GM12878 (cell line): ENCODE data around the gene ESPNL. TPM values are rescaled to one million over a fixed set of nuclear protein-coding genes. Genes with fewer than 3 reads are reported as not detected.

Source experiments
- ATAC-seq: fragments of 200-7000 bp; cut with Tn5 transposase; 3 replicates; pipeline ENCODE4 v1.9.1; 2020; ENCODE audit warnings: mild to moderate bottlenecking, moderate library complexity
- BruUV-seq: library from RNA; stranded (reverse); fragments of 400-500 nt; replicated peaks from 2 replicates; lab custom pipeline; 2021; lab: Mats Ljungman, UMichigan
- CTCF ChIA-PET: fragments of 300-600 bp; sonication (Branson Sonifier 250); formaldehyde crosslinking; extraction: SDS; loops from one replicate; lab custom pipeline; 2021; ENCODE audit warnings: inconsistent platforms; lab: Yijun Ruan, JAX
- POLR2A ChIA-PET: fragments of 350-600 bp; formaldehyde crosslinking; extraction: SDS; loops from one replicate; lab custom pipeline; 2021; ENCODE audit warnings: inconsistent platforms; lab: Charles Lee
- RAD21 ChIA-PET: fragments of 300-600 bp; sonication (Branson Sonifier 250); formaldehyde crosslinking; loops from one replicate; lab custom pipeline; 2023; ENCODE audit warnings: antibody characterized with exemption; ENCODE audit not compliant: unreplicated experiment; lab: Charles Lee
- SMC1A ChIA-PET: fragments of 300-600 bp; sonication (Branson Sonifier 250); formaldehyde crosslinking; loops from one replicate; lab custom pipeline; 2023; ENCODE audit not compliant: unreplicated experiment, uncharacterized antibody; lab: Charles Lee
- DNase-seq: peaks from one replicate; pipeline ENCODE4 v3.0.0-alpha.2; 2011; ENCODE audit warnings: low read depth, low spot score
- FAIRE-seq: peaks from 3 replicates; lab custom pipeline; 2011; peaks lifted over from hg19 to GRCh38; lab: Jason Lieb, UNC
- H2AFZ ChIP-seq: 2 replicates; pipeline ENCODE4 v1.6.0; 2011; ENCODE audit warnings: low read depth, low read length, control low read depth; ENCODE audit not compliant: control insufficient read depth
- H3K27ac ChIP-seq: 2 replicates; pipeline ENCODE4 v1.5.1; 2011; ENCODE audit warnings: control low read depth; ENCODE audit not compliant: control insufficient read depth, insufficient read depth
- H3K27me3 ChIP-seq, 2 experiments: replicated peaks in 1 of 2; 2 replicates each; pipeline versions ENCODE4 v1.6.0 to v1.6.1; 2011; ENCODE audit warnings: low read length in 1 of 2; ENCODE audit not compliant: control insufficient read depth in 2 of 2, insufficient read depth in 2 of 2
- H3K36me3 ChIP-seq, 2 experiments: 2 replicates each; pipeline ENCODE4 v1.5.1; 2011; ENCODE audit warnings: low read length in 1 of 2; ENCODE audit not compliant: control insufficient read depth in 2 of 2, insufficient read depth in 2 of 2
- H3K4me1 ChIP-seq: 2 replicates; pipeline ENCODE4 v1.6.1; 2011; ENCODE audit warnings: mild to moderate bottlenecking, low read length, moderate library complexity, mixed read lengths; ENCODE audit not compliant: control insufficient read depth, insufficient read depth
- H3K4me2 ChIP-seq: 2 replicates; pipeline ENCODE4 v1.6.0; 2011; ENCODE audit warnings: control low read depth; ENCODE audit not compliant: control insufficient read depth, insufficient read depth
- H3K4me3 ChIP-seq: fragments of 200-600 bp; sonication (generic); 2 replicates; pipeline ENCODE4 v1.5.1; 2016
- H3K79me2 ChIP-seq: 2 replicates; pipeline ENCODE4 v1.6.0; 2011; ENCODE audit warnings: low read length; ENCODE audit not compliant: control insufficient read depth, insufficient read depth
- H3K9ac ChIP-seq: 2 replicates; pipeline ENCODE4 v1.8.0; 2011; ENCODE audit warnings: low read length, control low read depth, mixed read lengths; ENCODE audit not compliant: control insufficient read depth, insufficient read depth
- H3K9me3 ChIP-seq: replicated peaks from 3 replicates; pipeline ENCODE4 v1.5.1; 2011; ENCODE audit warnings: mild to moderate bottlenecking, low read length; ENCODE audit not compliant: control insufficient read depth, insufficient read depth
- H4K20me1 ChIP-seq: 2 replicates; pipeline ENCODE4 v1.6.0; 2011; ENCODE audit not compliant: control insufficient read depth, insufficient read depth
- E2F8 ChIP-seq: fragments of 450-650 bp; IDR thresholded peaks from 2 replicates; pipeline ENCODE4 v1.6.1; 2018; ENCODE audit warnings: mild to moderate bottlenecking, low read depth, moderate library complexity; ENCODE audit not compliant: partially characterized antibody
- IRF3 ChIP-seq: fragments of 450-650 bp; IDR thresholded peaks from 2 replicates; pipeline ENCODE4 v1.6.1; 2014; ENCODE audit warnings: mild to moderate bottlenecking
- MXI1 ChIP-seq: fragments of 150-350 bp; IDR thresholded peaks from 2 replicates; pipeline ENCODE4 v1.6.1; 2011; ENCODE audit warnings: low read depth, mild to moderate bottlenecking, inconsistent platforms, low read length, improper control_type of control experiment
- SUPT20H ChIP-seq: IDR thresholded peaks from 2 replicates; pipeline ENCODE4 v1.6.1; 2011; ENCODE audit warnings: low read depth, mild to moderate bottlenecking, low read length, moderate library complexity, borderline replicate concordance; ENCODE audit not compliant: control insufficient read depth
- ZNF217 ChIP-seq: fragments of 450-650 bp; IDR thresholded peaks from 2 replicates; pipeline ENCODE4 v1.6.1; 2017; ENCODE audit warnings: antibody characterized with exemption, mild to moderate bottlenecking
- WGBS: methylation state at CpG from one replicate; pipeline ENCODE4 v1.1.6; 2016; ENCODE audit warnings: low lambda C conversion rate; ENCODE audit not compliant: insufficient replicate concordance, insufficient coverage; ENCODE audit errors: missing lambda C conversion rate; 5-methylcytosine and 5-hydroxymethylcytosine counted together
- in situ Hi-C: fragments of 300-500 bp; cut with MboI; formaldehyde crosslinking; loops from 9 replicates; pipeline ENCODE4 v1.14.3; 2018; ENCODE audit warnings: mixed read lengths
- intact Hi-C: fragments of 100-400 bp; cut with micrococcal nuclease; formaldehyde crosslinking; loops from one replicate; pipeline ENCODE4 v1.14.2; 2022; ENCODE audit not compliant: unreplicated experiment
- polyA plus RNA-seq, 11 experiments: library from polyadenylated mRNA; depleted of rRNA in 4 of 11; unstranded in 6 of 11; stranded (reverse) in 5 of 11; fragments of >200 nt; fragmentation: Nextera tagmentation in 4 of 11; fragmentation: Illumina TruSeq in 1 of 11; extraction: Ambion mirVana in 4 of 11; extraction: Trizol in 1 of 11; gene quantifications; 1 replicate in 1 of 11; 2 replicates in 10 of 11; pipeline versions ENCODE4 v1.2.1 to v1.2.3, GENCODE V29; 2011 to 2016; ENCODE audit warnings: inconsistent platforms in 2 of 11, missing spikeins in 2 of 11, low read depth in 1 of 11
- total RNA-seq, 4 experiments: library from RNA; depleted of rRNA in 3 of 4; stranded (reverse); fragments of >200 nt in 3 of 4; fragmentation: Illumina TruSeq in 1 of 4; extraction: Trizol in 1 of 4; gene quantifications; 2 replicates each; pipeline versions ENCODE4 v1.2.1 to v1.2.3, GENCODE V29; 2013 to 2021
- TF ChIP-seq, protein P1 (sequence below): IDR thresholded peaks from 2 replicates; pipeline ENCODE4 v1.6.1; 2011; ENCODE audit warnings: borderline replicate concordance, low read depth, mild to moderate bottlenecking, moderate library complexity, low read length; ENCODE audit not compliant: insufficient read depth, poor library complexity, severe bottlenecking

Gene ESPNL
- total and polyA plus RNA-seq, 10 of the 15 experiments (the other 5 are each of a cell fraction or from before 2014, with no cell fraction given) = 0.05 to 0.94 (median 0.36) TPM; not detected in 3

GRCh38 chr2:238096311-238097011, 3.7 kb upstream of the ESPNL start:
- H3K27me3 ChIP-seq = no peaks in the 10 kb centered on the region
- SMC1A ChIA-PET = no interaction called here
- POLR2A ChIA-PET = no interaction called here
- WGBS = 92% methylated on average over 21 of the region's 22 CpGs
- peaks cover 0 to 2% of the 10 kb centered on the region in 2 experiments; a peak in 2 of 4 replicates for H3K36me3 ChIP-seq
- no peak overlapping the region for H3K4me2 ChIP-seq
- no peak overlapping the region for H3K9ac ChIP-seq
- RAD21 ChIA-PET = interaction anchor here (3.5 kb wide), 1 partner anchor 12 kb away, joined by 9 read pairs; no protein-coding TSS in a partner anchor
- H4K20me1 ChIP-seq = no peaks in the 10 kb centered on the region
- in situ Hi-C loops (no loop called here), intact Hi-C loops (no loop called here)
- H3K9me3 ChIP-seq = no peaks in the 10 kb centered on the region
- ATAC-seq (no peak), DNase-seq (no peak), FAIRE-seq (no peak)
- H2AFZ ChIP-seq = no peak overlapping the region
- TF ChIP-seq ZNF217 (no peak), MXI1 (no peak), E2F8 (no peak), IRF3 (no peak), SUPT20H (no peak)
- TF ChIP-seq, protein P1, sequence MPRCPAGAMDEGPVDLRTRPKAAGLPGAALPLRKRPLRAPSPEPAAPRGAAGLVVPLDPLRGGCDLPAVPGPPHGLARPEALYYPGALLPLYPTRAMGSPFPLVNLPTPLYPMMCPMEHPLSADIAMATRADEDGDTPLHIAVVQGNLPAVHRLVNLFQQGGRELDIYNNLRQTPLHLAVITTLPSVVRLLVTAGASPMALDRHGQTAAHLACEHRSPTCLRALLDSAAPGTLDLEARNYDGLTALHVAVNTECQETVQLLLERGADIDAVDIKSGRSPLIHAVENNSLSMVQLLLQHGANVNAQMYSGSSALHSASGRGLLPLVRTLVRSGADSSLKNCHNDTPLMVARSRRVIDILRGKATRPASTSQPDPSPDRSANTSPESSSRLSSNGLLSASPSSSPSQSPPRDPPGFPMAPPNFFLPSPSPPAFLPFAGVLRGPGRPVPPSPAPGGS = no peak
- BruUV-seq = no TSS peak
- H3K79me2 ChIP-seq = no peaks in the 10 kb centered on the region
- H3K4me3 ChIP-seq = no peak overlapping the region
- no peak overlapping the region for H3K27ac ChIP-seq
- CTCF ChIA-PET = no interaction called here
- peaks cover 11% of the 10 kb centered on the region for H3K4me1 ChIP-seq
